EH (cell line): Measurements from ENCODE around the gene TMEM43.

ENCODE experiments used
- DNase-seq: peaks from one replicate; pipeline ENCODE4 v3.0.0-alpha.2; 2015; ENCODE audit warnings: low read depth

TMEM43 gene

DNA sequence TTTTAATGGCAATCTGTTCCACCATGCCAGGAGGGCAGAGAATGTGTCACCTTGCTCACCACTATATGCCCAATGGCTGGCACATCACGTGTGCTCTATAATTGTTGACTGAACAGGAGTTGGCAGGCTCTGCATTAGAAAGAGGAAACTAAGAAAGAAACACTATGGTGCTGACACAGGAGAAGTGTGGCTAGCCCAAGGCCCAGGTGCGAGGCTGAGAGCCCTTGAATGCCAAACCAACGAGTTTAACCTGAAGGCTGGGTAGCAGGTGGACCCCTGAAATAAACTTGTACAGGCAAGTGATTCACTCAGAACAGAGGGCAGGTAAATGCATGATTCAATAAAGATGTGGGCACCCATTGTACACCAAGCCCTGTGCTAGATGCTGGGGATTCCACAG, 2.6 kb upstream of the TMEM43 start:
- no peak for DNase-seq

DNA sequence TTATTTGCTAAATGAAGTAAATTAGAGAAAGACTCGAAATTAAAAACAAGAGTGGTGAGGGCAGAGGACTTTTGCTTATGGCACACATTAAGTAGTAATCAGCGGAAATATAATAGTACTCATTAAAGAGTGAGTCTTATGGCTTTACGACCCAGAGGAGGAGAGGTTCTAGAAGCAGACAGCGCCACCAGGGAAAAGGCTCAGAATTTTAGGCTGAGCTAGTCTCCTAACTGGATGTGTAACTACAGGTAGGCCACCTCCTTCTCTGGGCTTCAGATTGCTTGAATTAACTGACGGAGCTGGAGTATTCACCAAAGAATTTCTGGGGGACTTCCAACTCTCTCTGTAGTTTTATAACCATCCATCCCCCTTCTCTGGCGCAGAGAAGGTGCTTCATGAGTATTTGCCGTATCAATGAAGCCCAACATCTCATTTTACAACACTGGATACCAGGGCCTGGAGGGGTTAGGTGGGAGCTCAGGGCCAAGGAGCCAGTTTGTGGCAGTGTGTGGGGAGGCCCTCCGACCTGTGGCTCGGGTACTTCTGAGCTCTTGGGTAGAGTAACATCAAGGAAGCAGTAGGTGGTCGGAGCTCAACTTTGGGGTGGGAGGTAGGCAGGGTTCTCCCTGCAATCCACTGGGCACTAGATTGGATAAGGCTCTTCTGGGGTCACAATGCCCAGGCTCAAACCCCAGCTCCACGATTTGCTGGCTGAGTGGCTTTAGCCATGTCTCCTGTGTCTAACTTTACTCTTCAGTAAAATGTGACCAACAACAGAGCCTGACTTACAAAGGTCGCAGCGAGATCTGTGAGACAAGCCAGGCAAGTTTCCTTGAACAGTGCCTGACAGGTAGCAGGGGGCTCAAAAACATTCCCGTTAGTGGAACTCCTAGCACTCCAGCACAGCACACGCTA, 1.3 kb upstream of the TMEM43 start:
- no peak for DNase-seq

DNA sequence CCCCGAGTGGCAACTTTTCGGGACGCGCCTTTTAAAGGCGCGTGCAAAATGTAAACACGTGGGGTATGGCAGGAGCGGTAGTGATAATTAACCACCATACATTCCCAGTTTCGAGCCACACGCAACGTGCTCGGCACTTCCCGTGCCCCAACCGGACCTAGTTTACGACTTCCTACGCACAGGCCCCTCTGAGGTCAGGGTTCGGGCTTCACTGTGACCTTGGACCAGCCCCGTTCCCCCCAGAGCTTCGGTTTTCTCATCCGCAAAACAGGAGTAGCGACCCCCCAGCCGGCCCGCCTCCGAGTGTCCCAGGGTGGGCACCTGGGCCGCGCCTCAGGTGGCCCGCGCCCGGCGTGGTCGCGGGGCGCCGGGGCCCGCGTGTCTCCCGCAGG, 633 bp upstream of the TMEM43 start:
- DNase-seq, result peak; percentile 57

DNA sequence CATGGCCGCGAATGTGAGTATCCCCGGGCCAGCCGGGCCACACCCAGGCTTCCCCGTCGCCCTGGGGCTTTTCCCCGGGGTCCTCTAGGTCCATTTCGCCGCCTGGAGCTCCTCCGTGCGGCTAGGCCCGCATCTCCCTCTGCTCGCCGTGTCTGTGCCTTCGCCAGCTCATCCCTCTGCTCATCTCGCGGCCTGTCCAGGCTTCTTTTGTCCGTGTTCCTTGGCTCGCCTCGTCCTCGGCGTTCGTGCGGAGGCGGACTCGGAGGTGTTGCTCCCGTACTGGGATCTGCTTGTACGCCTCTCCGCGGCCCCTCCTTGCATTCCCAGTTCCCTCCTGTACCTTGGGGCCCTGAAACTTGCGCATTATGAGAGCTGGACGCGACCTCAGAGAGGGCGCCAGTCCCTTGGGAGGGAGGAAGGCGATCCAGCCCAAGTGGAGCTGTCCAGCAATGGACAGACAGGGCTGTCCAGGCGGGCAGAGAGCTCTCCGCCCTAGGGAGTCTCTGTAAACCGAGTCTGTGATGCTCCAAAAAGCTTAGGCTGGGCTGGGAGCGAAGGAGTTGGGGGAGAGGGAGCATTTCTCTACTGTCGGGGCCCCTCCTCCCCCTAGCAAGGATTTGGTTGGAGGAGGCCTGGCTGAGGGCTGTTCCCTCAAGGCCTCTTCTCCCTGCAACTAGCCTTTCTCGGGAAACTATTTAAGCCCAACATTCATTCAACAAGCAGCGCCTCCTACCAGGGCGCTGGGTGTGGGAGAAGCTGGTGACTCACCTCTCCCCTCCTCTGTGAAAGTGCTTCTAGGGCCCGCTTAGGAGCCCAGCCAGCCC, 553 bp downstream of the TMEM43 start:
- peak; percentile 97 for DNase-seq

DNA sequence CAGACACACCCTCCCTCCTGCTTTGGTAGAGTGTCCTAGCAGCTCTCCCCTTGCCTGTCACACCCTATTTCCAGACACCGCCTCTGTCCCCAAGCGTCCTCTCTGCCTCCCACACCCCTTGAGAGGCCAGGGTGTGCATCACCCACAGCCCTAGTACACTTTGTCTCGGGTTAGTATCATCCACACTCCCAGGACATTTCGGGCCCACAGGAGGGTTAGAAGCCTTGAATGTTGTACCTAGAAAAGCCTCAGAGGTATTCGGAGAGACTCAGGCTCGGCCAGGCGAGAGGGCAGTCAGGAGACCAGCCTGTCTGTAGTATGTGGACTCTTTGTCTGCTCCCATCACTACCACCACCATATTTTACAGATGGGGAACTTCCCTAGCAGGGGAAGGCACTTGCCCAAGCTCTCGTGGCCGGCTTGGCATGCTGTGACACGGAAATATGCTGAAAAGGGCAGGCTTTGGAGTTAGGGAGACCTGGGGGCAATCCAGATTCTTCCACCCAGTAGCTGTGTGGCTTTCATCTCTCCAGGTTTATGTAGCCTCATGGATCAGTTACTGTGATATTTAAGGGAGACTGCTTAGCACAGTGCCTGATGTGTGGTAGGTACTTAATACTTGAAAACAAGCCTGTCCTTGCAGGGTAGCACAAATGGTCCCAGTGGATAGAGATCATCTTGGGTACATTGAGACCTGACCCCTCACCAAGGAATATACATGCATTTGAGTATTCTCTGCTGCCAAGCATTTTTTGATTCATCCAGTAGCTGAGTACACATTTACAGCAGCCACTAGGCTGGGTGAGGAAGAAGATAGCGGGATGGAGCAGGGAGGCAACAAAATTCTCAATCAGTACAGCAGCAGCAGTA, 1.4 kb downstream of the TMEM43 start:
- DNase-seq, result no peak

DNA sequence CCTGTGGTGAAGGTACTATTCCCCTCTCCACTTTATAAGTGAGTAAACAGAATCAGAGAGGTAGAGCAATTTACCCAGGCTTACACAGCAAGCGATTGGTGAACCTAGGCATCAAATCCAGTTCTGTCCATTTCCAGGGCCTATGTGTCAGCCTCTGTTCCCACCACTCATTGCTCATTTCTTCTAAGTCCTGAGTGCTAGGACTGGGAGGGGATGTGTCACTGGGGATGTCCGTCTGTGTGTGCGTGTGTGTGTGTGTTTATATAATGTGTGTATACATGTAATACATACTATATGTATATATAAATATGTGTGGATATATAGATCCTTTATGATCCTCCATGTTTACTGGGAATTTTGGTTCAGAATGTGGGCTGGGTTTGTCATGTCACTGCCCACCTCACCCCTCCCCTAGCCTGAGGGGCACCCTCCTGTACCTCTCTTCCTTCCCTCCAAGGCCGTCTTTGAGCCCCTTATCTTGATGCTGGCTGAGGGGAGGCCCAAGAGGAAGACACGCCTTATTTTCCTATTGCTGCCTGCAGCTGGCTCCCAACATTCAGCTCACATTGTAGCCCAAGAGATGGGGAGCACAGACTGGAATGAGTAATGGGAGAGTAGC, 2.1 kb downstream of the TMEM43 start:
- DNase-seq, result no peak

DNA sequence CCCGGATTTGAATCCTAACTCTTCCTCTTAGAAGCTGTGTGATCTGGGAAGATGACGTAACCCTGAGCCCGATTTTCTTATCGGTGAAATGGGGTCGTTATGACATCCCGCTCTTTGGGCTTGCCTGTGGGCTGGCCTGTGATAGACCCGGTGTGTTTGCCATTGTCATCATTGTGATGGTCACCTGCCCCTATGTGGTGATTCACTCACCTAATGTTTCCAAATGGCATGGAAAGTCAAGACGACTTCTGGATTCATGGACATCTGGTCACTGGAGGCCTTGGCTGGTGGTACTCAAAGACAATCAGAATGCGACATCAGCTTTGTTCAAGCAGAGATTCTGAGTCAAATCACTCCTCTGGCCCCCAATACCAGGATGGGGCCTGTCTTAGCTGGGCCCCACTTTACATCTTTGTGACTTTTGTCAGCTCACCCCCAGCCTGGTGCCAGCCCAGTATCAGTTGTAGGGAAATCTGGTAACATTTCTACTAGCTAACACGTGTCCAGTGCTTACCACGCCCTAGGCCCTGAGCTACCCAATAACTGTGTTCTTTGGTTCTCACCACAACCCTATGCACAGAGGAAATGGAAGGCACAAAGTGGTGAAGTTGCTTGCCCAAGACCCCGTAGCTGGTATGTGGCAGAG, 2.8 kb downstream of the TMEM43 start:
- no peak for DNase-seq

DNA sequence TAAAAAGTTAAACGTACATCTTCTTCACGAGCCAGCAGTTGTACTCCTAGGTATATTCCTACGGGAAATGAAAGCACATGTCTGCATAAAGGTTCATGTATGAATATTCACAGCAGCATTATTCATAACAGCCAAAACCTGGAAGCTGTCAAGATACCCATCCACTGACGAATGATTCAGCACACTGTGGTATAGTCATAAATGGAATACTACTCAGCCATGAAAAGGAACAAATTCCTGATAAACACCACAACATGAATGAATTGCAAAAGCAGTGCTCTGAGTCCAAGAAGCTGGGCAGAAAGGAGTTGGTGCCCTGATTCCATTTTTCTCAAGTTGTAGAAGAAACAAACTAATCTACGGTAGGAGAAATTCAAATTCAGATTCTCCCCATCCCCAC, 3.9 kb downstream of the TMEM43 start:
- no peak for DNase-seq

DNA sequence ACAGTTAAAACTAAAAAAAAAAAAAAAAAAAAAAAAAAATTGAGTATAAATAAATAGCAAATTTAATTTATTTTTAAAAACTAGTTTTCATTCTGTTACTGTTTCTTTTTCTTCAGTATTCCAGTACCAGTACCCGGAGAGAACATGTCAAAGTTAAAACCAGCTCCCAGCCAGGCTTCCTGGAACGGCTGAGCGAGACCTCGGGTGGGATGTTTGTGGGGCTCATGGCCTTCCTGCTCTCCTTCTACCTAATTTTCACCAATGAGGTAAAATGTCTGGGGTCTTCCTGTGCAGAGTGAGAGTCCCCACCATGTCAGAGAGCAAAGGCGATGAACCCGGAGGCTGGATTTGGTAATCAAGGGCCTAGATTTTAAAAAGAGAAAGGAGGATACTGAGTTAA, 4.4 kb downstream of the TMEM43 start:
- DNase-seq, result no peak

DNA sequence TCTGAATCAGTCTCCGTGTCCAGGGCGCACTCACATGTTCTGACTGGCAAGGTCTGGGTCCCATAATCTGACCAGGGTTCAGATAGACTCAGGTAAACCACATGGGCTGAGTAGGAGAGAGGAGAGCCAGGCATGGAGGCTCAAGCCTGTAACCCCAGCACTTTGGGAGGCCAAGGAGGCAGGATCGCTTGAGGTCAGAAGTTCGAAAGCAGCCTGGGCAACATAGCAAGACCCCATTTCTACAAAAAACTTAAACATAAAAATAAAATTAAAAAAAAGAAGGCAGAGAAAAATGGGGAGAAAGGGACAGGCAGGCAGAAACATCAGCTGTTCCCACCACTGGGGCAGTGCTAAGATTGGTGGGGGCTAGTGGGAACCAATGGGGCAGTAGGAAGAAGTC, 5.4 kb downstream of the TMEM43 start:
- DNase-seq, result no peak

DNA sequence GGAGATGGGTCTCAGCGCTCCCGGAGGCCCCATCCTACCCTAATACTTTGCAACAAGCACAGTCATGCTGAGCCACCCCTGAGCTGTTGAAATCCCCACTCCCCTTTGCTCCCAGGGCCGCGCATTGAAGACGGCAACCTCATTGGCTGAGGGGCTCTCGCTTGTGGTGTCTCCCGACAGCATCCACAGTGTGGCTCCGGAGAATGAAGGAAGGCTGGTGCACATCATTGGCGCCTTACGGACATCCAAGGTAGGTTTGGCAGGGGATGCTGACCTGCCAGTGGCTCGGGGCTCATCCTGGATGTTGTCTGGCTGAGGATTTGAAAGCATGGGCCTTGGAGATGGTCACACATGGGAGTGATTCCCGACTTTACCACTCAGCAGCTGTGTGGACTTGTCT, 5.9 kb downstream of the TMEM43 start:
- DNase-seq, result no peak

DNA sequence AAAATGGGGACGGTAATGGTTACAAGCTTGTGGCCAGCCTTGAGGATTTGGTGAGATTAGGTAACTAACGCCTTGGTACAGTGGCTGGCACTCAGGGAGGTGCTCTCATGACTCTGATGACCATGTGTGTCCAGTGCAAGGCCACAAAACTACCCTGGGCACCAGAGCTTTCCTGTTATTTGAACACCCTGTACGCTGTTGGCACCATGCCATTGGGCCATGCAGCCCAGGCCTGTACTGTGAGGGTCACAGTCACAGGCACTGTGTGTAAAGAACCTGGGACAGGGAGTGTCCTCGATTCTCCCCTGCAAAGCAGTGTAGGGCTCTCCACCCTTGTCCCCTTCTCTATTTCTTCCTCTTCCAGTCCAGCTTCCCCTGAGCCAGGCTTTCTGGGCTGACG, 6.3 kb downstream of the TMEM43 start:
- DNase-seq, result no peak

DNA sequence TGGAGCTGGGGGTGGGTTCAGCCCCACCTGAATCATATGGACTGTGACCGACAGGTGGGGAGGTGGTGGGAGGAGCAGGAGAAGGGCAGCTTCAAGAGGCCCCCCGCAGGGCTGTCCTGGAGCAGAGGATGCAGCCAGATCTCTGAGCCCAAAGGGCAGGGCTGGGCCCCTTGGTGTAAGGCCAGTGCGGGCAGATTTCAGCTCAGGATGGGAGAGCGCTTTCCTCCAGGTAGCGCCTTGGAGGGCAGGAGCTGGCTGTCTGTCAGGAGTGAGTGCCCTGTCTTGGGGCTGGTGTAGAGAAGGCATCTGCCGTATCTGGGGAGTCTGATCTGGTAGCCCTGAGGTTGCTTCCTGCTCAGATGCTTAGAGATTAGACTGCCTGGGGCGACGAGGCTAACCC, 7.3 kb downstream of the TMEM43 start:
- no peak for DNase-seq

DNA sequence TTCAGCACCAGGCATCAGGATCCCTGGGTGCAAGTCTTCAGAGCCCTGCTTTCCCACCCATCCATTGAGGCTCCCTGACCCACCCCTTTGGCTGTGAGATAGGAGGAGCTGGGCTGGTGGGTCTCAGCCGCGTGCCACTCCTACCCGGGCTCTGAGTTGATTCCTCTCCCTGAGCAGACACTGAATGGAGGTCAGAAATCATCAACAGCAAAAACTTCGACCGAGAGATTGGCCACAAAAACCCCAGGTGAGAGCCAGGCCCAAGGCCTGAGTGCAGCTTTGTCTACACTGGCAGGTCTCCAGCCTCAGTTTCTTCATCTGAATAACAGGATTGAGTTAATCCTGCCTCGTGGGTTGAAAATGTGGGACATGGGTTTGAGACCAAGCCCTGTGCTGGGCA, 7.8 kb downstream of the TMEM43 start:
- DNase-seq, result no peak

DNA sequence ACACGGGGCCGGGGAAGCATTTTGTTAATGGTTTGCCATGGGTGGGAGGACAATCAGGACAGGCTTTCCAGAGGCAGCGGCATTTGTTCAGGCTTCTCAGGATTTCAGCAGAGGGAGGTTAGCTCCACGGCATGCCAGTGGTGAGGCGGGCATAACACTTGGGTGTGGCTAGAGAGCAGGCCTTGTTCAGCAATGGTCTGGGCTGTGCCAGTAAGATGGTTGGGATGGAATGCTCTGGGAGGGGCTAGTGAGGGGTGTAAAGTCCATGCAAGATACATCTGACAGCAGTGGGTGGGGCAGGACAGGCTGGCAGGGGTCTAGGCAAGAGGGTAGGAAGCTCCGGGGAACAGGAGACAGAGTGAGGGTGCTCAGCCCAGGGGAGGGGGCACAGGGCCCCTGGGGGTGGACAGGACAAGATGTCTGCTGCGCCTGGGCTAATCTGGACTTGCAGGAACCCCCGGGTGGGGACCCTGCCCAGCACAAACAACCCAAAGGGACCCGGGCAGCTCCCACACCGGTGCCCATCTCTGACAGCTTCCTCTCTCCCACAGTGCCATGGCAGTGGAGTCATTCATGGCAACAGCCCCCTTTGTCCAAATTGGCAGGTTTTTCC, 8.4 kb downstream of the TMEM43 start:
- DNase-seq, result no peak

DNA sequence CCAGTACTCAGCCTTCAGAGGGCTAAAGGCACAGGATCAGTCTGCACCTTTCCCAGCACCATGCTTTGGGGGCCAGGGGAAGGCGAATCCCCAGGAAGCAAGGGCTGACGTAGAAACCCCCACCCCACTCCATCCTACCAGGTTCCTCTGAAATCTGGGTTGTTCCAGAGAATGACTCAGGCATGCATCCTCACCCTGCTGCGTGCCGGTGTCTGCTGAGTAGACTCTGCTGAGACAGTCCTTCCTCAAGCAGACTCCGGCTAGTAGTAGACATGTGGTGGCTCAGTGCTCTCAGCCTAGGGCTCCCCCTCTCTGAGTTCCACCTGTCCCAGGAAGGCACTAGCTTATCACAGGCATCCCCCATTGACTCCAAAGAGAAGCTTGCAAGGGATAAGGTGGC, 9.0 kb downstream of the TMEM43 start:
- no peak for DNase-seq

DNA sequence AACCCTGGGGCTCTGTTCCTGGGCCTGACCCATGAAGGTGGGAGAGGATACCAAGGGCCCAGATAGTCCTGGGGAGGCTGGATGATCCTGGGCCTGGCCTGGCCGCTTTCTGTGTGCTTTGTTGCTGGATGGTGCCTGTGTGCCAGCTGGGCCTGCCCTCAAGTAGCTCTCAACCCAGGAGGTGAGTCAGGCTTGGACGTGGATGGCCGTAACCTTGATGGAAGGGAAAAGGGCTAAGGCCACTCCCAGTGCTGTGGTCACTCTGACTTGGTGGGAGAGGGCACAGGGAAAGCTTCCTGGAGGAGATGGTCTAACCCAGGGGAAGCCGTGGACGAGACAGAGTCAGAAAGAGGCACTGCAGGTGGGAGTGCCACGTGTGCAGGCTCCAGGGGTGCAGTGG, 9.4 kb downstream of the TMEM43 start:
- DNase-seq, result no peak

DNA sequence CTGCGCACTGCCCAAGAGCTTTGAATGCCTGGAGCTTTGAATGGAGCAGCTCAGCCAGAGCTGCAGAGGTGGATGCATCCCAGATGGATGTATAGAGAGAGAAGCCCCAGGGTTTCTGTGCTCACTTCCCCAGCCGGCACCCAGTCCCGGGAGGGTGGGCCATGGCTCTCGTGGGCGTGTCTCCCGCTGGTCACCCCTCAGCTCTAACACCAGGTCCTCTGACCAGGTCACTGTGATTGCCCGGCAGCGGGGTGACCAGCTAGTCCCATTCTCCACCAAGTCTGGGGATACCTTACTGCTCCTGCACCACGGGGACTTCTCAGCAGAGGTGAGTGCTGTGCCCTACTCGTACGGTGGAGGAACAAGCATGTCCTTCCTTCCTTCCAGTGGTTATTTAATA, 10.7 kb downstream of the TMEM43 start:
- no peak for DNase-seq

DNA sequence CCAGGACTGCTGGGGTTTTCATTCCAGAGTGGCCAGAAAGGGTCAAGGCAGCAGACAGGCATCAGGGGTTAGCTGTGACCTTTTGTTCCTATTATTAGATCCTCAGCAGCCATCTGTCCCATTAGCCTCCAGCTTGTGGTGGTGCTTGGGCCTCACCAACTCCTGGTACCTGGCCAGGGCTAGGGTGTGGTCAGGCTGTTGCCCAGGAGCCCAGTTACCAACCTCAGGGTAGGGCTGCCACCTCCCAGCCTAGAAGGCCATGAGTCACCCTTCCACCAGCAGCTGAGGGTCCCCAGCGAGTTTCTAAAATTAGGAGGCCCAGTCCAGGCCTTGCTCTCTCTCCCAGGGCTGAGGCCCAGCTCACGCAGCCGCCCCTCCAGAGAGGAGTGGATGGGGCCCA, 12.2 kb downstream of the TMEM43 start:
- DNase-seq, result no peak

DNA sequence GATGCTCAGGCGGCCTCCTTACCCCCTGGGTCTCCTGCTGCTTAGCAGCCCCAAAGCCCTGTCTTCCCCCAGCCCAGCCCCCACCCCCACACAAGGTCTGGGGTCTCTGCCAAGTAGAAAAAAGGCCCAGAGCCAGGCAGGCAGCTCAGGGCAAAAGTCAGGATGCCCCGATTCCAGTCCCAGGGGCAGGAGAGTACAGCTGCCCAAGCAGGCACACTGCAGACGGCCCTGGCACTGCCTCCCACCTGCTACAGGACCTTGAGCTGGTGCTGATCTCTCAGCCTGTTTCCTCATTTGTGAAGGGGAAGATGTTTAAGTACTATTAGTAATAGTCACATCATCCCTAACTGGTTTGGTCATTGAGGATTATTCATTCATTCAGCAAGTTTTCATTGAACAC, 12.6 kb downstream of the TMEM43 start:
- no peak for DNase-seq
